GM12873 (cell line): ENCODE measurements around the gene LRRC9.

Source experiments
- CTCF ChIP-seq: IDR thresholded peaks from 2 replicates; pipeline ENCODE4 v1.5.1; 2012; ENCODE audit warnings: low read depth, mild to moderate bottlenecking, moderate library complexity, low read length, control low read depth; ENCODE audit not compliant: insufficient read depth; ENCODE audit errors: missing control alignments

LRRC9 gene

GRCh38 chr14:60106339-60106738 lies 186.4 kb downstream of the LRRC9 start:
- no peak for TF ChIP-seq CTCF

GRCh38 chr14:60107477-60107876 lies 187.5 kb downstream of the LRRC9 start:
- no peak for TF ChIP-seq CTCF

GRCh38 chr14:60111732-60112131 lies 191.8 kb downstream of the LRRC9 start:
- no peak for TF ChIP-seq CTCF
